OCI-M1 (cell line): ENCODE data around the gene JPH2.

Experiments used
- DNase-seq: peaks from one replicate; lab custom pipeline; 2025; lab: John Stamatoyannopoulos, UW

The JPH2 gene

GRCh38 chr20:44075191-44075949, 111.6 kb downstream of the JPH2 start:
- no peak for DNase-seq

DNA sequence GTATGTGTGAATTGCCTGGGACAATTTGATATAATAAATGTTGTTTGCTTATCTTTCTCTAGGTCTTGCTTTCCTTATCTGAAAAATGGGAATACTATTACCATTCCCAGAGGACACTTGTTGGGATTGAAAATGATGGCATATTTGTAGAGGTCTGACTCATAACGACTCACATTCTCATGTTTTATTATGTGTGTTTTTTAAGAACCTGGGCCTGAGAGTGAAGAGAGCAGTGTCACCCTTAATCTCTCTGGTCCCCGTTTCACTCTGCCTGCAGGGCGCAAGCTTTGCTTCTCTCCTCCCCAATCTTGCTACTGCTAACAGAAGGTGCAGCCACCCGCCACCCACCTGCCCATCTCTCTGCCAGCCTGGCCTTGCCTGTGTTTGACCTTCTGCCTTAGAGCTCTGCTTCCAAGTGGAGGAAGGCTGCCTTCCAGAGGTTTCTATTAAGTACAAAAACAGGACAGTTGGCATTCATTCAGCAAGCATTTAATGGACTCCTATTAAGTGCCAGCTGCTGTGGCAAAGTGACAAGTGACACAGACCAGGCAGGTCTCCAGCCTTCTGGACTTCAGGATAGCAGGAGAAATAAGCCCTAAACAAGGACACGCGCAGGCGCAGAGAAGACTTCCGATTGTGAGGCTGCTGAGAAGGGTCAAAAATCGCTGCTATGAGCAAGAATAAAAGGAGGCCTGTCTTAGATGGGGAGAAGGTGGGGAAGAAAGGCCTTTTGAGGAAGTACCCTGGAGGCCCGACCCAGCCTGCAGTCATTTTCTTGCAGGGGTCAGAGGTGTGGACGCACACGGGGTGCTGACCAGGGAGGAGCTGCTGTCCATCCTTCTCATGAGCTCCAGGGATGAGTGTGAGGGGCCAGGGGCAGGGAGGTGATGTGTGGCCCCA, 112.5 kb downstream of the JPH2 start:
- no peak for DNase-seq

- no peak for DNase-seq
Observed at GRCh38 chr20:44073675-44074071, 113.3 kb downstream of the JPH2 start.

- DNase-seq = no peak
Observed at GRCh38 chr20:44073011-44073674, 113.8 kb downstream of the JPH2 start.

GRCh38 chr20:44072384-44072783, 114.6 kb downstream of the JPH2 start:
- DNase-seq = no peak

DNA sequence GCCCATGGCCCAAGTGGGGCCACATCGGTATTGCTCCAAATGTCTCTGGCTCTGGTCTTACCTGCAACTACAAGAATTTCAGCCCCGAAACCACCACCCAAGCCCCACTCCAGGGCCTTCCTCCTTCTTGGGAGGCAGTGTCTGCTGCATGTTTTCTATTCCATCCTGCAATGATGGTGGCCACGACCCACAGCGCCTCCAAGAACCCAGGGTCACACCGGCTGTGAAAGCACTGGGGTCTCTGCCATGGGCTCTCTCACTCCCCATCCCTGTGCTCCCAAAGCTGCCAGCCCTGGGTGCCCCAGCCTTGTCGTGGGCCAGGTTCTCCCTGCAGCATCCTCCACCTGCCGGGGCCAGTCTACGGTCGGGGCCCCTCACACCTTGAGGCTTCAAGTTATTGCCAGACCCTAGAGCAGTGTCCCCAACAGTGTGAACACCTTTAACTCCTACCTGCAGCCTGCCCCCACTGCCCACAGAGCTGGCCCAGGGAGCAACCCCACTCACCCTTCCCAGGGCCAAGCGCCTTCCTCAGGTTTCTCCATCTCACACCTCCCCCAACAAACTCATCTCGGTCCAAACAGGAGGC, 115.4 kb downstream of the JPH2 start:
- no peak for DNase-seq

- no peak for DNase-seq
Observed at GRCh38 chr20:44071057-44071456, 115.9 kb downstream of the JPH2 start.

DNA sequence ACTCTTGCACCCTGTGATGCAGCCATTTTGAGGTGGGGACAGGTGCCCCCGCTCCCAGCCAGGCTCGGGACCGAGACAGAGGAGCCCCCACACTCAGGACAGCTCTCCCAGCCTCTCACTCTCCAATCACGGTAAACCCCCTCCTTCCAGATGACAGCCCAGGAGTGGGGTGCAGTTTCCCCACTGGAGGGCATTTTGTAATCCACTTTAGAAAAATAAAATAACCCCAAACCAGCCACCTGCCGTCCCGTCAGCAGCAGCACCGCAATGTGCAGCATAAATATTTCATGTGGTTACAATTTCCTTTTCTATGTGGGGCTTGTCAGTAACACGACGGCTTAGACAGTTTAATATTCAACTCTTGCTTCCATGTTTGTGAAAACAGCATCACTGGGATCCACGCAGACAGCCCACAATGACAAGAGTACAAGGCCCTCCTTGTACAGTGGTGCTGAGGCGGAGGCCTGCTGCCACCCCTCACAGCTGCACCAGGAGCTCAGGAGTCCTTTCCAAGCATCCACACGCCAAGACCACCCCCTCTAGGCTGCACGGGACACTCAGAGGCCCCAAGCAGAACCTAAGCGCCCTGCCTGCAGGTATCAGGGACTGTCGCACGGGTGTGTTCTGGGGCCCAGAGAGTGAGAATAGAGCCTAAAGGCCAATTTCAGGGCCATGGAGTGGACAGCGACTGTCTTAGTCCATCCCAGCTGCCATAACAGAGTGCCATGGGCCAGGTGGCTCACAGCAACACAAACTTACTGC, 116.7 kb downstream of the JPH2 start:
- no peak for DNase-seq

DNA sequence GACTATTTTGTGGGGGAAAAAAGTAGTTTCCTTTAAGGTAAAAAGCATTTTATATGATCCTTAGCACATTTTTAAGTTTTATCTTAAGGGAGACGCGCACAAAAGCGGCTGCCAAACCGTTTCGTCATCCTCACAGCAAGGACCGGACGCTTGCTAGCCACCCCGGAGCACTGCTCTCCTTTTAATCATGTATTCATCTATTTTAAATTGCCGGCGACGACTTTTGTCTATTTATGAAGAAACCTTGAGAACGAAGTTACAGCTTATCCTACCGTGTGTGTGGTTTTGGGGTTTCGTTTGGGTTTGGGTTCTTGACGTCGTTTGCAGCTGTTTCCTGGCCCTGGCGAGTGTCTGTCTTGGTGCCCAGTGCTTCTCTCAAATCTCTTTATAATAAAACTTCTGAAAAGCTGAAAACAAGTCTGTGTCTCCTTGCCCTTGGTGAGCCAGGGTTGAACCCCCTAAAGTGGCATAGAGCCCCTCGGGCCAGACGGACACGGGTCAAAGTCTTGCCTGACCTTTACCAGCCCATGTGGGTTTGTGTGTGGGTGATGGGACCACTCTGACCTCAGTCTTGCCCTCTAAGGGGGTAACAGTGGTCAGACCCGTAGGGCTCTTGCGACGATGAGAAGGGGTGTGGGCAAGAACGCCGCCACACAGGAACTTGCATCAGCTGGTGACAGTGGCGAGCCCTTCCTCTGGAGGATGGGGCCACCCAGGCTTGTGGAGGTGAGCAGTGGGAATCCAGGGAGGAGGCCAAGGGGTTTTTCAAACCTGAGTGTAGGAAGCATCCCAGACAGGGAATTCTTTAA, 117.6 kb downstream of the JPH2 start:
- DNase-seq = no peak

DNA sequence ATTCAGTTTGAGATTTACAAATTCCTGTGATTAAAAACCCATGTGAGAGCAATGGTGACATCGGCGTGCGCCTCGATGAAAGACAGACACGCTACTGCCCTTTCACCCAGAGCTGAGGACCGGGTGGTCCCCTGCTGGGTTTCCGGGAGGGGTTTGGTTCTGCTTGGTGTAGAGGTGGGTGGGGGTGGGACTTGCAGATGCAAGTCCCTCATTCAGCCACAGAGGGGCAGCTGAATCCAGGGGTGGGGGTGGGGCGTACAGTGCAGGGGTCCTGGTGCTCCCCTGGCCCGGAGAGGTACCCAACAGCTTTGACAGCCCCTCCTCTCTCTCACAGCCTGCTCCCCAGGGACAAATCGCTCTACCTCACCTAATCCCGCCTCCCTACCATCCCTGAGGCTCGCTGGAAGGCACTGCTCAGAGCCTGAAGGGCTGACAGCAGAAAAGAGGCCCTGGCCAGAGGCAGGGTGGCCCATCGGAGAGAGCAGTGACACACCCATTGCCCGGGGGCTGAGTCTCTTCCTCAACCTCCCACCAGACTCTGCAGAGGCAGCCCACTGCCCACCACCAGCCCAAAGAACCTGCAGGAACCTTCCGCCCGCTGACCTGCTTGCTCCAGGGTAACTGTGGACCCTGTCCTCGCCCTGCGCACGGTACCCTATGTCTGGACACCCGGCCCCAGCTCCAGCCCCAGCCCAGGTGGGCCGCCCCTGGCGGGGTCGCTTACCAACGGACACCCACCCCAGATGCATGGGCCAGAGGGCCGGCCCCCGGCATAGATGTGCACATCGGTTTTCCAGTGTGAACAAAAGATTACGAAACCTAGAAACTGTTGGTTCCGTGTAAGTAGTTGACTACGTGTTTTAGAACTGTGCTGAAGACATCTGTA, 118.4 kb downstream of the JPH2 start:
- no peak for DNase-seq

- DNase-seq = no peak
Observed at GRCh38 chr20:44067650-44068081, 119.3 kb downstream of the JPH2 start.

- DNase-seq = no peak
Observed at GRCh38 chr20:44066645-44067606, 120.1 kb downstream of the JPH2 start.

- no peak for DNase-seq
Observed at GRCh38 chr20:44065401-44066340, 121.3 kb downstream of the JPH2 start.

GRCh38 chr20:44064501-44065400, 122.2 kb downstream of the JPH2 start:
- no peak for DNase-seq
